Brain microvascular endothelial cell (primary cell): Measurements from ENCODE around the gene ACRBP.

Source experiments
- DNase-seq: peaks from one replicate; pipeline ENCODE4 v3.0.0-alpha.2; 2020
- H3K27ac ChIP-seq: fragments of 250-450 bp; sonication (Bioruptor Pico); 2 replicates; pipeline ENCODE4 v1.5.1; 2020; ENCODE audit warnings: mild to moderate bottlenecking, moderate library complexity
- H3K27me3 ChIP-seq: fragments of 250-450 bp; sonication (Bioruptor Pico); replicated peaks from 2 replicates; pipeline ENCODE4 v1.5.1; 2020; ENCODE audit warnings: mild to moderate bottlenecking
- H3K36me3 ChIP-seq: fragments of 250-450 bp; sonication (Bioruptor Pico); replicated peaks from 2 replicates; pipeline ENCODE4 v1.5.1; 2020; ENCODE audit warnings: mild to moderate bottlenecking
- H3K4me3 ChIP-seq: 2 replicates; pipeline ENCODE4 v1.5.1; 2011; ENCODE audit warnings: low read depth, mild to moderate bottlenecking, control low read depth, low read length, moderate library complexity
- CTCF ChIP-seq: IDR thresholded peaks from 2 replicates; pipeline ENCODE4 v1.5.1; 2011; ENCODE audit warnings: low read depth, mild to moderate bottlenecking, moderate library complexity, low read length, control low read depth, inconsistent platforms; ENCODE audit errors: missing control alignments
- in situ Hi-C: cut with HindIII; loops from 2 replicates; pipeline ENCODE4 v1.10.0; 2017; ENCODE audit warnings: low sequenced_read_pairs, low pct_ligation_motif_present

The ACRBP gene

DNA sequence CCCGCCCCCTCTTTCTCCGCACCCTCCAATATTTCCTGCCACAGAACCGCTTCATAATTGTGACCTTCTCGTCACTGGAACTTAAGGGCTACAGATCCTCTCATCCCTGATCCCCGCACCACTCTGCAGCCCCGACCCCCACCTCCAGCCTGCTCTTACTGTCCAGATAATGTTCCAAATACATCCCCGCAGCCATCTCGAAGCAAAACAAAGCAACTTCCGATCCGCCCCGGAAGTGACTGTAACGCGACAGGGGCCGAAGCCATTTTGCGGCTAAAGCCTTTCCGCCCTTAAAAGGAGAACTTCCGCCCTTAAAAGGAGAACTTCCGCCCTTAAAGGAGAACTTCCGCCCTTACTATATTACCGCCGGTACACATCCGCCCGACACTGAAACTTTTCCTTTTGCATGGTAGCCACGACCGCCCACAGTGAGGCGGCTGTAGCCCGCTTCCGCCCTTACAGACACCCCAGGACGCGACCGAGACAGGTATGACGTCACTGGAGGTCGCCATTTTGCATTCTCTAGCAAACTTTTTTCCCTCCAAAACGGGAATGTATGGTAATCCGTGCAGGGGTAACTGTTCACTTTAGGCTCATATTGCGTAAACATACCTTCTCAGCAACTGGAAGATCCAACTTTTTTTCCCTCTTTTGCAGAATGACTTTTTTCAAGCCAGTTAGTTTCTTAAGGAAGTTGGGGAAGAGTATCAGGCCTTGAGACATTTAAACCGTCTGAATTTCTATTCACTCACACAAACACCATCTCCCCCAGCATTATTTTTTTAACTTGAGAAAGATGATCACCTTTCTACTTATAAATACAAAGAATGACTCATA, 15.9 kb upstream of the ACRBP start, which contains the start of gene ING4:
ING4 (minus strand) TSS at position 214 of the 837 bp plus-strand sequence; CDS start at position 196, 18 bp downstream.
- peak within 1 kb of the TSS; percentile 72 for H3K27ac ChIP-seq
- TF ChIP-seq CTCF: no peak
- in situ Hi-C loops: no loop called here
- peaks cover 12% of the 10 kb centered on the region for H3K36me3 ChIP-seq
- peak within 1 kb of the TSS; percentile 75 for H3K4me3 ChIP-seq
- no peaks in the 10 kb centered on the region for H3K27me3 ChIP-seq
- DNase-seq: peak; percentile 99

- DNase-seq: no peak
- in situ Hi-C loops: no loop called here
- Histone ChIP-seq H3K27ac (peak overlapping the region; percentile 72), H3K27me3 (no peaks in the 10 kb centered on the region), H3K4me3 (peak overlapping the region; percentile 75), H3K36me3 (peaks cover 7% of the 10 kb centered on the region)
- no peak for TF ChIP-seq CTCF
Observed at GRCh38 chr12:6662602-6662905, 15.3 kb upstream of the ACRBP start.

DNA sequence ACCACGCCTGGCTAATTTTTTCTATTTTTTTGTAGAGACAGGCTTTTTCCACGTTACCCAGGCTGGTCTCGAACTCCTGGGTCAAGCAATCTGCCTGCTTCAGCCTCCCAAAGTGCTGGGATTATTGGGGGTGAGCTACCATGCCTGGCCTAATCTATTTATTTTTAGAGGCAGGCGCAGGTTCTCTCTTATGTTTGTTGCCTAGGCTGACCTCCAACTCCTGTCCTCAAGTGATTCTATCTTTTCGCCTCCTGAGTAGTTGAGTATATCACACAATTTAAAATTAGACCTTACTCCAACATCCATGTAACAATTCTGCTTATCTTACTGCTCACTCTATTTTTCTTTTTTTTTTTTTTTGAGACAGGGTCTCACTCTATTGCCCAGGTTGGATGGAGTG, 6.8 kb upstream of the ACRBP start:
- H3K27ac ChIP-seq: no peak overlapping the region
- DNase-seq: no peak
- H3K36me3 ChIP-seq: peaks cover 37% of the 10 kb centered on the region
- H3K27me3 ChIP-seq: no peaks in the 10 kb centered on the region
- in situ Hi-C loops: no loop called here
- no peak for TF ChIP-seq CTCF
- H3K4me3 ChIP-seq: no peak overlapping the region

GRCh38 chr12:6653342-6653741, 6.1 kb upstream of the ACRBP start:
- H3K36me3 ChIP-seq: peaks cover 37% of the 10 kb centered on the region
- no peak for TF ChIP-seq CTCF
- no peak overlapping the region for H3K4me3 ChIP-seq
- DNase-seq: no peak
- in situ Hi-C loops: no loop called here
- H3K27me3 ChIP-seq: no peaks in the 10 kb centered on the region
- no peak overlapping the region for H3K27ac ChIP-seq

DNA sequence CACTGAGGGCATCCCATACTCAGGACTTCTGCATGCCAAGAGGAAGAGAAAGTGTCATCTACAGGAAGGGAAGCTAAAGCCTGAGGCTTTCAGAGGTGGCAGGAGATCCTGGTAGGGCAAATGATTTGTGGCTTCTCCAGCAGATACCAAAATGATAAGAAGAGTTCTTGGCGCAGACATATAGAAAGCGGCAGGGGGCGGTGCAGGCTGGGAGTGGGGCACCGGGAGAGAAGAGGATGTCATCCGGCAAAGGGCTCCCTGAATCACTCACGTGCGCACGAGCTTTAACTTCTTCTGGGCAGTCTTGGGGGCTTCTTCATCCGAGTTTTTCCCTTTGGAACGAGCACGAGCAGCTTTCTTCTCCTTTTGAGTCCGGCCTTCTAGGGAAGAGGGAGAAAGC, 5.2 kb upstream of the ACRBP start:
- in situ Hi-C loops: no loop called here
- Histone ChIP-seq H3K4me3 (no peak overlapping the region), H3K36me3 (peaks cover 38% of the 10 kb centered on the region), H3K27me3 (no peaks in the 10 kb centered on the region), H3K27ac (no peak overlapping the region)
- no peak for TF ChIP-seq CTCF
- DNase-seq: no peak

GRCh38 chr12:6650832-6651231, 3.6 kb upstream of the ACRBP start:
- DNase-seq: no peak
- no peaks in the 10 kb centered on the region for H3K27me3 ChIP-seq
- peaks cover 30% of the 10 kb centered on the region for H3K36me3 ChIP-seq
- in situ Hi-C loops: no loop called here
- H3K4me3 ChIP-seq: no peak overlapping the region
- H3K27ac ChIP-seq: no peak overlapping the region
- TF ChIP-seq CTCF: no peak
